Measurements from ENCODE around the gene ABCB8.

ABCB8 gene

GRCh38 chr7:151009327-151010036 is 18.8 kb upstream of the ABCB8 start:
- Histone ChIP-seq H3K27ac (replicated peaks) (no peak overlapping the region), H3K4me3 (replicated peaks; ENCODE audit: insufficient read depth, low read length) (no peak overlapping the region), H3K27me3 (ENCODE audit: insufficient read depth, poor library complexity, severe bottlenecking) (peaks cover 6% of the 10 kb centered on the region)
- TF ChIP-seq SPI1 (IDR thresholded peaks at IDR 0.05; ENCODE audit: borderline replicate concordance, low read depth) (no peak), REST (IDR thresholded peaks at IDR 0.05; ENCODE audit: insufficient replicate concordance, low read depth) (no peak), GABPA (IDR thresholded peaks at IDR 0.05; ENCODE audit: low read depth) (no peak), CTCF (IDR thresholded peaks at IDR 0.05; ENCODE audit: insufficient read depth, low read length) (no peak), POLR2AphosphoS5 (IDR thresholded peaks at IDR 0.05; ENCODE audit: low read depth) (no peak)
- DNase-seq (ENCODE audit: low read depth in 1 of 2, low spot score in 1 of 2) = no peak

GRCh38 chr7:151010037-151010306 is 18.3 kb upstream of the ABCB8 start:
- Histone ChIP-seq H3K4me3 (replicated peaks; ENCODE audit: insufficient read depth, low read length) (no peak overlapping the region), H3K27ac (replicated peaks) (no peak overlapping the region), H3K27me3 (ENCODE audit: insufficient read depth, poor library complexity, severe bottlenecking) (peaks cover 6% of the 10 kb centered on the region)
- no peak for TF ChIP-seq GABPA (IDR thresholded peaks at IDR 0.05; ENCODE audit: low read depth)
- TF ChIP-seq CTCF (IDR thresholded peaks at IDR 0.05; ENCODE audit: insufficient read depth, low read length) = no peak
- TF ChIP-seq SPI1 (IDR thresholded peaks at IDR 0.05; ENCODE audit: borderline replicate concordance, low read depth) = no peak
- no peak for TF ChIP-seq REST (IDR thresholded peaks at IDR 0.05; ENCODE audit: insufficient replicate concordance, low read depth)
- TF ChIP-seq POLR2AphosphoS5 (IDR thresholded peaks at IDR 0.05; ENCODE audit: low read depth) = no peak
- DNase-seq (ENCODE audit: low read depth in 1 of 2, low spot score in 1 of 2) = no peak

GRCh38 chr7:151010307-151011096 is 17.7 kb upstream of the ABCB8 start:
- Histone ChIP-seq H3K27ac (replicated peaks) (no peak overlapping the region), H3K4me3 (replicated peaks; ENCODE audit: insufficient read depth, low read length) (no peak overlapping the region), H3K27me3 (ENCODE audit: insufficient read depth, poor library complexity, severe bottlenecking) (peaks cover 6% of the 10 kb centered on the region)
- no peak for DNase-seq (ENCODE audit: low read depth in 1 of 2, low spot score in 1 of 2)
- TF ChIP-seq POLR2AphosphoS5 (IDR thresholded peaks at IDR 0.05; ENCODE audit: low read depth) = no peak
- no peak for TF ChIP-seq GABPA (IDR thresholded peaks at IDR 0.05; ENCODE audit: low read depth)
- TF ChIP-seq REST (IDR thresholded peaks at IDR 0.05; ENCODE audit: insufficient replicate concordance, low read depth) = no peak
- no peak for TF ChIP-seq CTCF (IDR thresholded peaks at IDR 0.05; ENCODE audit: insufficient read depth, low read length)
- TF ChIP-seq SPI1 (IDR thresholded peaks at IDR 0.05; ENCODE audit: borderline replicate concordance, low read depth) = no peak
